OCI-LY7 (cell line): Measurements from ENCODE around the gene PWWP2B. TPM values are rescaled to one million over a fixed set of nuclear protein-coding genes. Genes with fewer than 3 reads are reported as not detected.

ENCODE experiments used
- BruUV-seq: library from RNA; stranded (reverse); fragments of 400-500 nt; replicated peaks from 2 replicates; lab custom pipeline; 2021; lab: Mats Ljungman, UMichigan
- CTCF ChIA-PET: fragments of 300-600 bp; sonication (Branson Sonifier 250); formaldehyde crosslinking; loops from one replicate; lab custom pipeline; 2022; ENCODE audit warnings: antibody characterized with exemption; ENCODE audit not compliant: unreplicated experiment; lab: Charles Lee
- POLR2A ChIA-PET: fragments of 300-600 bp; sonication (Branson Sonifier 250); formaldehyde crosslinking; loops from one replicate; lab custom pipeline; 2022; ENCODE audit warnings: antibody characterized with exemption; lab: Charles Lee
- DNase-seq: peaks from one replicate; pipeline ENCODE4 v3.0.0-alpha.2; 2015; ENCODE audit warnings: low spot score
- H2AFZ ChIP-seq: fragments of 200-600 bp; sonication (generic), shearing (Covaris generic); 2 replicates; pipeline ENCODE4 v1.6.1; 2014; ENCODE audit warnings: mild to moderate bottlenecking, antibody characterized with exemption, low read length, moderate library complexity
- H3K27ac ChIP-seq: fragments of 200-600 bp; sonication (generic); 2 replicates; pipeline ENCODE4 v1.5.1; 2014; ENCODE audit warnings: mixed run types, low read depth, mild to moderate bottlenecking, moderate library complexity, low read length, inconsistent platforms; ENCODE audit not compliant: poor library complexity, severe bottlenecking
- H3K36me3 ChIP-seq: fragments of 200-600 bp; sonication (generic); 2 replicates; pipeline ENCODE4 v1.6.1; 2014; ENCODE audit warnings: mild to moderate bottlenecking, antibody characterized with exemption, low read length, moderate library complexity, mixed read lengths; ENCODE audit not compliant: insufficient read depth
- H3K4me1 ChIP-seq: fragments of 200-600 bp; sonication (generic); 2 replicates; pipeline ENCODE4 v1.5.1; 2014; ENCODE audit warnings: mild to moderate bottlenecking, low read length; ENCODE audit not compliant: insufficient read depth, poor library complexity, severe bottlenecking
- H3K4me2 ChIP-seq: fragments of 200-600 bp; sonication (generic); 2 replicates; pipeline ENCODE4 v1.6.1; 2014; ENCODE audit warnings: mild to moderate bottlenecking, low read length
- H3K4me3 ChIP-seq: fragments of 200-600 bp; sonication (generic); 2 replicates; pipeline ENCODE4 v1.5.1; 2014; ENCODE audit warnings: mild to moderate bottlenecking, low read depth, low read length; ENCODE audit not compliant: poor library complexity, severe bottlenecking
- H3K79me2 ChIP-seq: fragments of 200-600 bp; sonication (generic); 2 replicates; pipeline ENCODE4 v1.6.1; 2016; ENCODE audit warnings: low read depth, mild to moderate bottlenecking, low read length, moderate library complexity, mixed read lengths; ENCODE audit not compliant: insufficient read depth
- H3K9me2 ChIP-seq: fragments of 200-600 bp; sonication (generic); 2 replicates; pipeline ENCODE4 v1.6.1; 2016; ENCODE audit warnings: mild to moderate bottlenecking, low read length, mixed read lengths; ENCODE audit not compliant: insufficient read depth
- H3K9me3 ChIP-seq: fragments of 200-600 bp; sonication (generic); 2 replicates; pipeline ENCODE4 v1.6.1; 2014; ENCODE audit warnings: mild to moderate bottlenecking, mixed run types, low read length, mixed read lengths
- H4K20me1 ChIP-seq: fragments of 200-600 bp; sonication (generic); 2 replicates; pipeline ENCODE4 v1.6.1; 2014; ENCODE audit warnings: mild to moderate bottlenecking, antibody characterized with exemption, low read length, moderate library complexity, mixed read lengths; ENCODE audit not compliant: insufficient read depth
- CTCF ChIP-seq: fragments of 200-600 bp; sonication (generic); conservative IDR thresholded peaks from 2 replicates; pipeline ENCODE4 v1.5.1; 2014; ENCODE audit warnings: mild to moderate bottlenecking, antibody characterized with exemption, low read length, moderate library complexity, mixed read lengths
- EZH2phosphoT487 ChIP-seq: fragments of 200-600 bp; sonication (generic); IDR thresholded peaks from 2 replicates; pipeline ENCODE4 v1.6.1; 2018; ENCODE audit warnings: low read depth, borderline replicate concordance, mild to moderate bottlenecking, mixed run types, antibody characterized with exemption, low read length, moderate library complexity, mixed read lengths
- intact Hi-C: fragments of 100-400 bp; cut with micrococcal nuclease; formaldehyde crosslinking; loops from one replicate; pipeline ENCODE4 v1.10.0; 2022; ENCODE audit not compliant: unreplicated experiment
- total RNA-seq, 2 experiments: library from RNA; depleted of rRNA in 1 of 2; stranded (reverse); fragments of >200 nt in 1 of 2; shearing (Covaris generic) in 1 of 2; gene quantifications; 2 replicates each; pipeline ENCODE4 v1.2.3, GENCODE V29; 2014 to 2022

The PWWP2B gene
- total RNA-seq, 2 experiments from 2014 or later = 5.9 to 10.6 TPM

GRCh38 chr10:132374612-132375011, 22.4 kb upstream of the PWWP2B start:
- Histone ChIP-seq H3K4me3 (no peak overlapping the region), H3K4me2 (no peak overlapping the region), H2AFZ (no peak overlapping the region), H3K9me3 (no peaks in the 10 kb centered on the region), H4K20me1 (no peaks in the 10 kb centered on the region), H3K27ac (no peak overlapping the region), H3K36me3 (no peaks in the 10 kb centered on the region), H3K79me2 (no peaks in the 10 kb centered on the region), H3K9me2 (no peaks in the 10 kb centered on the region), H3K4me1 (no peaks in the 10 kb centered on the region)
- DNase-seq = no peak
- intact Hi-C loops = no loop called here
- ChIA-PET POLR2A (no interaction called here), CTCF (no interaction called here)
- no TSS peak for BruUV-seq
- TF ChIP-seq EZH2phosphoT487 (no peak), CTCF (no peak)

DNA sequence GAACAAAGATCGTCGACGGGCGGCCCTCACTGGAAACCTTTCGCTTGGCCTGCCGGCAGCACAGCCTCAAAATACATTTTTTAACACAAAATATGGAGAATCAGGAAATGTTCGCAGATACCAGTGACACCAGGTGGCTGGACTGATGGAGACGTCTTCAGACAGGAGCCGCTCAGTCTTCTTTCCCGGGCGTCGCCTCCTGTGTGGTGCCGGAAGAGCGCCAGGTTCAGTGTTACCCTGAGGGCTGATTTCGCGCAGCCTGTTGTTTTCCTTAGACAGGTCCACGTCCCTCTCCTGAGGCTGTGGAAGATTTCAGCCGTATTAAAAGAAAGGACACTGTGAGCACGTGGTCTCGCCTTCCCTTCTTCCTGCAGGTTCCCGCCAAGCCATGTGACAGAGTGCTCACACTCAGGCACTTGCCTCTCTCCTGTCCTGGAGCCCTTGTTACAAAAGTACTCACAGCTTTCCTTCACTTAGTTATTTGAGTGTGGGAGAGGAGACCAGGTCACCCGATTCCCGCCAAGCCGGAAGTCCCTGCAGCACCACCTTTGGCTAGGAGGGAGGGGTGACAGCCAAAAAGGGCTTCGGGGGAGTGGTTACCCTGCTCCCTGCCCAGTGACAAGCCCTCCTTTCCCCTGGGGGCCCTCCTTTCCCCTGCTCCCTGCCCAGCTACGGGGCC, 21.7 kb upstream of the PWWP2B start:
- BruUV-seq = no TSS peak
- CTCF ChIA-PET = no interaction called here
- Histone ChIP-seq H4K20me1 (no peaks in the 10 kb centered on the region), H3K9me3 (no peaks in the 10 kb centered on the region), H3K27ac (no peak overlapping the region), H3K4me3 (no peak overlapping the region), H2AFZ (no peak overlapping the region), H3K9me2 (no peaks in the 10 kb centered on the region), H3K36me3 (no peaks in the 10 kb centered on the region), H3K4me1 (no peaks in the 10 kb centered on the region), H3K4me2 (no peak overlapping the region), H3K79me2 (no peaks in the 10 kb centered on the region)
- intact Hi-C loops = no loop called here
- TF ChIP-seq CTCF (no peak), EZH2phosphoT487 (no peak)
- no peak for DNase-seq
- POLR2A ChIA-PET = interaction anchor here (1.7 kb wide), 1 partner anchor 8 kb away, joined by 3 read pairs; no protein-coding TSS in a partner anchor

- Histone ChIP-seq H3K4me1 (no peaks in the 10 kb centered on the region), H3K79me2 (no peaks in the 10 kb centered on the region), H3K36me3 (no peaks in the 10 kb centered on the region), H3K9me3 (no peaks in the 10 kb centered on the region), H3K4me2 (no peak overlapping the region), H3K9me2 (no peaks in the 10 kb centered on the region), H4K20me1 (no peaks in the 10 kb centered on the region), H3K27ac (no peak overlapping the region), H3K4me3 (no peak overlapping the region), H2AFZ (no peak overlapping the region)
- DNase-seq = no peak
- BruUV-seq = no TSS peak
- POLR2A ChIA-PET = interaction anchor here (1.7 kb wide), 1 partner anchor 9 kb away, joined by 3 read pairs; no protein-coding TSS in a partner anchor
- intact Hi-C loops = no loop called here
- TF ChIP-seq CTCF (no peak), EZH2phosphoT487 (no peak)
- CTCF ChIA-PET = no interaction called here
Measured at GRCh38 chr10:132375795-132376297, 21.2 kb upstream of the PWWP2B start.
